Gastrocnemius medialis (tissue), 4 donors: ENCODE data around the gene GUSB. TPM values are rescaled to one million over a fixed set of nuclear protein-coding genes. Genes with fewer than 3 reads are reported as not detected.
"Not testable (repeated sequence)": the region's sequence is repeated elsewhere in the genome, so short reads cannot be mapped to it uniquely, and the experiment has no call there.

Source experiments
- ATAC-seq, 2 donors: fragments of 150-250 bp; one replicate each; pipeline ENCODE4 v1.9.1; 2016
- DNase-seq, 2 donors: peaks; one replicate each; pipeline ENCODE4 v3.0.0-alpha.2; 2019
- H3K27ac ChIP-seq, 4 donors: fragments of 200-600 bp; sonication (generic); 1 replicate in 1 of 4; 2 replicates in 3 of 4; pipeline ENCODE4 v1.5.1; 2016 to 2018; ENCODE audit warnings: mild to moderate bottlenecking in 2 of 4, moderate library complexity in 1 of 4
- H3K27me3 ChIP-seq, 3 donors: fragments of 200-600 bp; sonication (generic) in 2 of 3; 1 replicate in 1 of 3; 2 replicates in 2 of 3; pipeline versions ENCODE4 v1.5.1 to v1.6.0; 2016 to 2019; ENCODE audit warnings: mild to moderate bottlenecking in 1 of 3, moderate library complexity in 1 of 3
- H3K36me3 ChIP-seq, 2 donors: fragments of 200-600 bp; sonication (generic) in 1 of 2; one replicate each; pipeline ENCODE4 v1.5.1; 2017 to 2018
- H3K4me1 ChIP-seq, 2 donors: fragments of 200-600 bp; sonication (generic) in 1 of 2; one replicate each; pipeline ENCODE4 v1.5.1; 2016 to 2017; ENCODE audit warnings: mild to moderate bottlenecking in 2 of 2
- H3K4me3 ChIP-seq, 4 donors: fragments of 200-600 bp; sonication (generic) in 3 of 4; 1 replicate in 1 of 4; 2 replicates in 3 of 4; pipeline ENCODE4 v1.5.1; 2016 to 2019; ENCODE audit warnings: mild to moderate bottlenecking in 2 of 4
- H3K9me3 ChIP-seq, 3 donors: fragments of 200-600 bp; sonication (generic) in 2 of 3; 1 replicate in 1 of 3; 2 replicates in 2 of 3; pipeline ENCODE4 v1.5.1; 2016 to 2019
- CTCF ChIP-seq, 5 experiments: fragments of 450-650 bp in 3 of 5; fragments of 200-600 bp in 2 of 5; sonication (generic) in 2 of 5; IDR thresholded peaks in 4 of 5; conservative IDR thresholded peaks in 1 of 5; 1 replicate in 4 of 5; 2 replicates in 1 of 5; pipeline ENCODE4 v1.5.1; 2016 to 2019; ENCODE audit warnings: antibody characterized with exemption in 5 of 5, mild to moderate bottlenecking in 3 of 5, moderate library complexity in 3 of 5
- POLR2A ChIP-seq, 2 donors: fragments of 450-650 bp; IDR thresholded peaks; one replicate each; pipeline ENCODE4 v1.6.1; 2017; ENCODE audit warnings: antibody characterized with exemption in 2 of 2, mild to moderate bottlenecking in 2 of 2, moderate library complexity in 2 of 2
- in situ Hi-C, 4 donors: fragments of 200-750 bp; cut with MboI; loops; one replicate each; pipeline versions ENCODE4 v1.15.0 to v1.8.0; 2017; ENCODE audit warnings: low sequenced_read_pairs in 4 of 4
- intact Hi-C: fragments of 100-400 bp; cut with DNase I; formaldehyde crosslinking; loops from one replicate; pipeline ENCODE4 v1.15.1; 2023; ENCODE audit warnings: low total_unique reads
- total RNA-seq, 4 donors: library from RNA; depleted of rRNA; stranded (reverse); fragments of >200 nt; gene quantifications; one replicate each; pipeline versions ENCODE4 v1.1.0 to v1.2.3, GENCODE V29; 2016

The GUSB gene
- total RNA-seq, 4 donors from 2014 or later, result 2.4 to 7.1 (median 5.8) TPM

DNA sequence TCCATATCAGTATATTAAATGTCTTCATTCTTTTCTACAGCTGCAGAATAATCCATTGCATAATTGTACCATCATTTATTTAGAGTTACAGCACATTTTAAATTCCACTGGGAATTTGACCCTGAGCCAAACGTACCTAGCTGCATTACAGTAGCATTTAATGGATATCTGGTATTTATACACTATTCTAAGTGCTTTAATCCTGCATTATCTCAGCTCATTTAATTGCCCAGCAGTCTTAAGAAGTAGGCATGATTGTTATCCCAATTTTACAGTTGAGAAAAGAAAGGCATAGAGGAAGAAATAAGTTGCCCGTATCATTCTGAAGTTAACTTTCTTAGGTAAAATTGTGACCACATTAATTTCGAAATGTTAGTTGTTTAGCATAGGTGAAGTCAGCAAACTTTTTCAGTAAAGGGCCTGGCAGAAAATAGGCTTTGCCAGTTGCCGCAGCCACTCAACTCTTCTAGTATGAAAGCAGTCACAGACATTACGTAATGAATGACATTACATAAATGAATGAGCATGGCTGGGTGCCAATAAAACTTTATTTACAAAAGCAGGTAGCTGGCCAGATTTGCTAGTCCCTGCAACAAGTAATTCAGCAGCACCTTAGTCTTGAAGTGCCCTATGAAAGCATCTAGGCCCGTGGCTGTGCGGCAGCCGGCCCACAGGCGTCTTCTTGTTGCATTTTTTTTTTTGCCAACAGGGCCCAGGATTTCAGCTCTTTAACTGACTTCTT lies 30.0 kb downstream of the GUSB start:
- in situ Hi-C loops (no loop called here), intact Hi-C loops (no loop called here)
- H3K9me3 ChIP-seq, result no peaks in the 10 kb centered on the region
- DNase-seq (no peak), ATAC-seq (no peak)
- H3K27ac ChIP-seq, result no peak overlapping the region
- no peak for TF ChIP-seq POLR2A (IDR thresholded peaks at IDR 0.05)
- no peak for TF ChIP-seq CTCF (IDR thresholded peaks at IDR 0.05 in 4 of 5, conservative IDR thresholded peaks at IDR 0.05 in 1 of 5)
- no peak overlapping the region for H3K4me3 ChIP-seq
- H3K27me3 ChIP-seq, result no peaks in the 10 kb centered on the region
- no peaks in the 10 kb centered on the region for H3K4me1 ChIP-seq
- peaks cover 0 to 19% of the 10 kb centered on the region in 2 donors for H3K36me3 ChIP-seq

GRCh38 chr7:65946904-65947303 lies 35.1 kb downstream of the GUSB start:
- H3K36me3 ChIP-seq, result no peaks in the 10 kb centered on the region
- no peak for ATAC-seq
- peak in 1 of 2 donors; percentile 25 for DNase-seq
- intact Hi-C loops (no loop called here), in situ Hi-C loops (no loop called here)
- H3K27ac ChIP-seq, result no peak overlapping the region
- H3K4me1 ChIP-seq, result no peaks in the 10 kb centered on the region
- no peaks in the 10 kb centered on the region for H3K9me3 ChIP-seq
- H3K4me3 ChIP-seq, result no peak overlapping the region
- no peak for TF ChIP-seq CTCF (IDR thresholded peaks at IDR 0.05 in 4 of 5, conservative IDR thresholded peaks at IDR 0.05 in 1 of 5)
- no peak for TF ChIP-seq POLR2A (IDR thresholded peaks at IDR 0.05)
- no peaks in the 10 kb centered on the region for H3K27me3 ChIP-seq

DNA sequence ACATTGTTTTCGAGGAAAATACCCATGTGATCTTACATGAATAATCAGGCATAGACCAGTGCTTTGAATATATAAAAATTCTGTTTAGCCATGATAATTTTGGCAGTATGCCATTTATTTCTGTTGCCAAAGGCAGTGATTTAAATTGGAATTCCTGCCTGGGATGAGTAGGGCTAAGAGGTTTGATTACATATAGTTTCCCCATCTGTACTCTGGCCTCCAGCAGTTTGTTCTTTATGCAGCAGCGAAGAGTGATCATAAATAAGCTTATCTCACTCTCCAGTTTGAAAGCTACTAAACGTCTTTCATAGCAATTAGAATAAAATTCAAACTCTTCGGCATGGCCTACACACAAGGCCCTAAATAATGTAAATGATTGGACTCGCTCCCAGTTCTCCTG lies 36.2 kb downstream of the GUSB start:
- H3K27ac ChIP-seq, H3K4me1 ChIP-seq, intact Hi-C loops, in situ Hi-C loops, H3K9me3 ChIP-seq, ATAC-seq, H3K4me3 ChIP-seq, DNase-seq, H3K36me3 ChIP-seq, H3K27me3 ChIP-seq: not testable (repeated sequence)

DNA sequence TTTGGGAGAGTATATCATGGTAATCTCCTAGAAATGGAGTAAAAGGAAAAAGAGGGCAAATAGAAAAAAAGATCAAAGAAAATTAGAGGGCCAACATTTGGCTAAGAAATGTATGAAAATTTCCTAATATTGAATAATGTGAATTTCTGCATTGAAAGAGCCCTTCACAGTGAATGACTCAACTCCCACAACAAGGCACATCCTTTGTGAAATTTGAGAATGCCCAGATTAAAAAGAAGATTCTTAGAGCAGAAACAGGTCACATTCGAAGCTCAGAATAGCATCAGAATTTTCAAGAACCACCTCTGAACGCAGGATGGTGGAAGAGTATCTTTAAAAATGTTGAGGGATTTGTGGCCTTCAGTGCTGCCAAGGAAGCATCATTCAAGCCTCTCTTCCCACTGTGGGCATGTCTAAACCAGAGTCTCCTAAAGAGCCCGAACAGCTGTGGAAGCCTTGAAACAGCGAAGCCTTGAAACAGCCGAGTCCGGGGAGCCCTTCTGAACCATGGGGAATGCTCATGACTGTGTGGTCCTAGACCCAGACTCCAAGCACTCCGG lies 43.6 kb downstream of the GUSB start:
- intact Hi-C loops, result no loop called here

More for the DNA sequence above, 43.6 kb downstream of the GUSB start:
- Histone ChIP-seq H3K4me1 (peaks cover 5 to 11% of the 10 kb centered on the region in 2 donors), H3K4me3 (no peak overlapping the region), H3K9me3 (no peaks in the 10 kb centered on the region), H3K36me3 (no peaks in the 10 kb centered on the region), H3K27ac (no peak overlapping the region), H3K27me3 (no peaks in the 10 kb centered on the region)
- no peak for DNase-seq
- in situ Hi-C loops, result no loop called here
- no peak for ATAC-seq
- no peak for TF ChIP-seq POLR2A (IDR thresholded peaks at IDR 0.05)
- no peak for TF ChIP-seq CTCF (IDR thresholded peaks at IDR 0.05 in 4 of 5, conservative IDR thresholded peaks at IDR 0.05 in 1 of 5)
